GM21528 (cell line): Measurements from ENCODE around the gene PRMT1.
A peak's percentile ranks its signal among the peaks of the same experiment; 100 is the strongest.
"Not testable (repeated sequence)": the region's sequence is repeated elsewhere in the genome, so short reads cannot be mapped to it uniquely, and the experiment has no call there.

Source experiments
- ATAC-seq: cut with Tn5 transposase; IDR thresholded peaks from one replicate; pipeline ENCODE4 v1.9.1; 2021; ENCODE audit warnings: mild to moderate bottlenecking, moderate library complexity; ENCODE audit not compliant: unreplicated experiment, low FRiP score

PRMT1 gene

DNA sequence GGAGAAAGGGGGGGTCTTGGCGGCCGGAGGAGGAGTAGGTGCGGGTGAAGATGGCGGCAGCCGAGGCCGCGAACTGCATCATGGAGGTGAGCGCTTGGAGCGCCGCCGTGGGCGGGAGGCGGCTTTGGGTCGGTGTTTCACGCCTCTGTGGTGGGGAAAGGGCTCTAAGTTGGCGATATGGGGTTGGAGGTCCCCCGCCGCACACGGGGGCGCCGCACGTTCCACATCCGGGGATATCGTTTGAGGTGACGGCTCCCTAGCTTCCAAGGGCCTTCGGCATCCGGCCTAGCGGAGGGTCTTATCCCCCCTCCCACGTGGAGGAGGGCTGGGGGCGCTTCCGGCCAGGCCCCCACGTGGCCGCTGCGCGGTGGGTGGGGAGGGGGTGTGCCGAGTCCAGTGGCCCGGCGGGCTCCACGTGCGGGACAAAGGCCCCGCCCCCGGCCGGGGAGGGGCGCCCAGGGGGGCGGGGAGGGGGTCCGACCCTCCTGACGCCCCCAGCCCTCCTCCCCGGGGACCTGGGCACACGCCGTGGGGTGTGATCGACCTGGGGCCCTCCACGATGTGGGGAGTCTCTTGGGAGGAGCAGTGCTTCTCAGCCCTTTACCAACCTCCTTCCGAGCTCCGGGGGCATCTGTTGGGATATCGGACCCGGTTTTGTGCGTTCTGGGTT is at the start of gene PRMT1:
Gene PRMT1 (plus strand): TSS at position 41 of the 670 bp plus-strand sequence. CDS start 10 bp downstream, at position 51.
- ATAC-seq, result no peak

DNA sequence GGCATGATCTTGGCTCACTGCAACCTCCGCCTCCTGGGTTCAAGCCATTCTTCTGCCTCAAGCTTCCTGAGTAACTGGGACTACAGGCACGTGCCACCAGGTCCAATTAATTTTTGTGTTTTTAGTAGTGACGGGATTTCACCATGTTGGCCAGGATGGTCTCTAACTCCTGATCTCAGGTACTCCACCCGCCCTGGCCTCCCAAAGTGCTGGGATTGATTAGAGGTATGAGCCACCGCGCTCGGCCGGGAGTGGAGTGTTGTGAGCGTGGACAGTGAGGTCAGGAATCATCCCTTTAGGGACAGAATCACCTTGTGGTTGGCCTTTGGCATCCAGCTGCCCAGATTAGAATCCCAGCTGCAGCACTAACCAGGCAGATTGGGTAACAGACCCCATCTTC is 47.4 kb upstream of the PRMT1 start:
- no peak for ATAC-seq

DNA sequence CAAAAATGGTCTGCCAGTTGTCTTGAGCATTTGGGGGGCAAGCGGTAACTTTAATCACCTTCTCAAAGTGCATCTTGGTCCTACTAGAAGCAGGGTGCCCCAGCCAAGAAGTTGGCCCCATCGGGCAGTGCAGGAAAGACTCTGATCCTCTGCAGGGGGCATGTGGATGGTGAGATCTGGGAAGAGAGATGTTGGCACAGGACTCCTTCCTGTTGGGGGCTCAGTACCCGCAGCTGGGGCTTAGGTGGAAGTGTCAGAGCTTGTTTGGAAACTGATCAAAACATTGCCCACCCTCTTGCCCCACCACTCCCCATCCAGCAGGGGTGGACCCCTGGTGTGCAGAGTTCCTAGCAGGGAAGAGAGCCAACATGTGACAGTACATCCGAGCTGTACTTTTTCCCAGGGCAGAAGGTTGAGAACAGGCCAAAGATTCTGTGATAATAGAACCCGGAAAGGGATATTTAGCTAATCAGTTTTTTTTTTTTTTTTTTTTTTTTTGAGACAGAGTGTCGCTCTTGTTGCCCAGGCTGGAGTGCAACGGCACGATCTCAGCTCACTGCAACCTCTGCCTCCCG is 46.0 kb upstream of the PRMT1 start:
- no peak for ATAC-seq

DNA sequence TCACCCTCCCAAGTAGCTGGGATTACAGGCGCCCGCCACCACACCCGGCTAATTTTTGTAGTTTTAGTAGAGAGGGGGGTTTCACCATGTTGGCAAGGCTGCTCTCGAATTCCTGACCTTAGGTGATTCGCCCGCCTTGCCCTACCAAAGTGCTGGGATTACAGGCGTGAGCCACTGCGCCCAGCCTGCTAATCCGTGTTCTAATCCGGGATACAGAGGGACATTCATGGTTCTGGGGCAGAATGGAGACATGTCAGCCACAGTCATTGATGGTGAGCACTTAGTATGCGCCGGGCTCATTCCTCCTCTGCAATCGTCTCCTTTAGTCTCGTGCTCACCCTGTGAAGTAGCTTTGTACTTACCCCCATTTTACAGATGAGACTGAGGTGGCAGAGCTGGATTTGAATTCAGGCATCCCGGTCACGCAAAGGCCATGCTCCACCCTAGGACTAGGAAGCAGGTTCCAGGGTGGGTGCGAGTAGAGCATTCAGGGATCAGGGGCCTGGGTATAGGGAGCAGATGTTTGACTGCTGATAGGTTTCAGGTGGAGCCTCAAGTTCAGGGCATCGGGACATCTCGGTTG is 45.4 kb upstream of the PRMT1 start:
- ATAC-seq, result no peak

DNA sequence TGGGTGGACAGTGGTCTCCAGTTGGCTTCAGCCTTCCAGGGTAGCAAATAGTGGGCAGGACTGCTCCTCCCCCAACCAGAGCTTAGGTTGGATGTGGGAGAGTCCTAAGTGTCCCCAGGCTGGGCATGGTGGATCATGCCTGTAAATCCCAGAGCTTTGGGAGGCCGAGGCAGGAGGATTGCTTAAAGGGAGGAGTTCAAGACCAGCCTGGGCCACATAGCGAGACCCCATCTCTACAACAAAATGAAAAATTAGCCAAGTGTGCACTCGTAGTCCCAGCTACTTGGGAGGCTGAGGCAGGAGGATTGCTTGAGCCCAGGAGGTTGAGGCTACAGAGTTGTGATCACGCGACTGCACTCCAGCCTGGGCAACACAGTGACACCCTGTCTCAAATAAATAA is 44.5 kb upstream of the PRMT1 start:
- ATAC-seq, result no peak

DNA sequence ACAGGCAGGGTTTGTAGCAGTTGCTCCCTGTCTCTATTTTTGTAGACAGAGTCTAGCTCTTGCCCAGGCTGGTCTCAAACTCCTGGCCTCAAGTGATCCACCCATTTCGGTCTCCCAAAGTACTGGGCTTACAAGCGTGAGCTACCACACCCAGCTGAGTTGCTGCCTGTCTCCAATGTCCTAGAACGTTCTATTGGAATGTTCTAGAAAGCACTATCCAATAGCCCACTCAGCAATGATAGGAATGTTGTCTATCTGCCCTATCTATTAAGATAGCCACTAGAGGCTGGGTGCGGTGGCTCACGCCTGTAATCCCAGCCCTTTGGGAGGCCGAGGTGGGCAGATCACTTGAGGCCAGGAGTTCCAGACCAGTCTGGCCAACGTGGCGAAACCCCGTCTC is 43.8 kb upstream of the PRMT1 start:
- not testable (repeated sequence) for ATAC-seq

DNA sequence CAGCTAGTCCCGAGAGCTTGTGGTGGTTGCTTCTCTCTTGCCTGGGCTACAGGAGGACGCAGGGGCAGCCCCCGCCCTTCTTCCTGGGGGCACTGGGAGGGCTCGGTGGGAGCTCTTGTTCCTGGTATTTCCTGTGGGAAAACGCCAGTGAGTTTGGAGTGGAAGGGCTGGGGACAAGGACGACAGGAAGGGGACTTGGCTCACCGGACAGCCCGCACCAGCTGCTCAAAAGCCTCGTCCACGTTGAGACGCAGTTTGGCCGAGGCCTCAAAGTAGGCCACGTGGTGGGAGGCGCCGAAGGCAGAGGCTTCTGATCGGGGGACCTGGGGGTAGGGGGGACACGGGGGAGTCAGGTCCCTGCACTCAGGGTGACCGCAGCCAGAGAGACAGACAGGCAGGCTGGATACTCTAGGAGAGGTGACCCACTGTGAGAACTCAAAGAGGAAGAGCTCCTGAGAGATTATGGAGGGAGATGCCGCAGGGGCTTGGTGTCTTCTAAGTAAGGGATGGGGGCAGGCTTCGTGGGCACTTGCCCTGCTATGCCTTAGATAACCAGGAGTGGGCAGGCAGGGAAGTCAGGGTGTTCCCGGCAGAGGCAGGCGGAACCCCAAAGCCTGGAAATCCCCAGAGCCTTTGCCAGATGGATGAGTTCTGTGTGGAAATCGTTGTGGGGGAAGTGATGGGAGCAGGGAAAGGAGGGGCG is 41.4 kb upstream of the PRMT1 start:
- ATAC-seq, result no peak

DNA sequence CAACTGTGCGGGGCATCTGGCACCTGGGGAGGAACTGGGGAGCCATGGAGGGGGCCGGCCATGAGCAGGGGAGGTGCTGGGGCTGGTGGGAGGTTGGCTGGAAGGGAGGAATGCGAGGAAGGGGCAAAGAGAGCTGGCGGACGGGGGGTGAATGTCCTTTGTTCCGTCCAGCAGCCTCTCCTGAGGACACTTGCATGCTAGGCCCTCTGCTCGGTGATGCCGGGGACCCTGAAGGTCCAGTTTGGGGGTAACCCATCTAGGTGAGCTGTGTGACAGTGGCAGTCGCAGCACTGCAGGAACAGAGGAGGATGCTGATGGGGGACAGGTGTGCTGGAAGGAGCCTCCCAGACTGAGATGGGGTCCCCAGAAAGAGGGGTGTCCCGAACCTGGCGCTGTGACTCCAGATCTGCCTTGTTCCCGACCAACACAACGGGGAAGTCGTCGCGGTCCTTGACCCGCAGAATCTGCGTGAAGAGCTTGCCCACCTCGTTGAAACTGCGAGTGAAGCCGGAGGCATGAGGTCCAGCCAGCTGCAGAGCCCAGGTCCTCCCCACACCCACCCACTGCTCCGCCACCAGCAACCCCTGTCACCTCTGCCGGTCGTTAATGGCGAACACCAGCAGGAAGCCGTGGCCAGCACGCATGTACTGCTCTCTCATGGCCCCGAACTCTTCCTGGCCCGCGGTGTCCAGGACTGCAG is 40.7 kb upstream of the PRMT1 start:
- ATAC-seq, result no peak

DNA sequence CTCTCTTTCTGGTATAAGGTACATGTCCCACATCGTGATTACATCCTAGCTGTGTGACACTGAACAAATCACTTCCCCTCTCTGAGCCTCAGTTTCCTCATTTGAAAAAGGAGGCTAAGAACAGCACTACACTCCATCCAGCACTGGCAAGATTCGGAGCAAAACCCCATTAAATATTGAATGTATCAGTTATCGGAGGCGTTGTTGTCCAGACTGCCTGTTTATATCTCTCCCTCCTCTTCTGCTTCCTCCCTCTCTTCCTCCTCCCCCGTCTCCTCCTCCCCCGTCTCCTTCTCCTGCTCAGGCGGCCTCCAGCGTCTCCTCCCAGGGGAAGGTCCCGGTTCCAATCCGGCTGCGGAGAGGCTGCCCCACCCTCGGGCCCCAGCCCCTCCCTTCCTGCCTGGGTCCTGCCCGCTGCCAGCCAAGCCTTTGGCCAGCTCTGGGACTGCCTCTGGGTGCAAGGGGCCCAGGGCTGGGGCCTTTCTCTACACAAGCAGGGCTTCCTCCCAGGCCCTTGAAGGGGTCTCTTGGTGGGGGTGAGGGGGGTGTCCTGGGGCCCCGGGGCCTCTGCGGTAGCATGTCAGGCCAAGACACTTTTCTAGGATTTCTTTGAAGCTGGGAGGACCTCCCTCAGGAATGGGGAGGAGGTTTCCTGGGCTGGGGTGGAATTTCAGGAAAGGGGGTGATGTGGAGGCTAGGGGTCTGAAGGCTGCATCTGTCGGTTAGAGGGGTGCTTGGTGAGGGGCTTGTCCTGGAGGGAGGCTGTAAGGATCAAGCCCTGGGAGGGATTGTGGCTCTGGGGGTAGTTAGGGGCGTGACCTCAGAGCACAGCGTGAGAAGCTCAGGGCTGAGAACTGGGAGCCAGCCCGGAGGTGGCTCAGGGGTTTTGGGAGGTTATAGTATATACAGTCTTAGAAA is 39.0 kb upstream of the PRMT1 start:
- ATAC-seq, result no peak

DNA sequence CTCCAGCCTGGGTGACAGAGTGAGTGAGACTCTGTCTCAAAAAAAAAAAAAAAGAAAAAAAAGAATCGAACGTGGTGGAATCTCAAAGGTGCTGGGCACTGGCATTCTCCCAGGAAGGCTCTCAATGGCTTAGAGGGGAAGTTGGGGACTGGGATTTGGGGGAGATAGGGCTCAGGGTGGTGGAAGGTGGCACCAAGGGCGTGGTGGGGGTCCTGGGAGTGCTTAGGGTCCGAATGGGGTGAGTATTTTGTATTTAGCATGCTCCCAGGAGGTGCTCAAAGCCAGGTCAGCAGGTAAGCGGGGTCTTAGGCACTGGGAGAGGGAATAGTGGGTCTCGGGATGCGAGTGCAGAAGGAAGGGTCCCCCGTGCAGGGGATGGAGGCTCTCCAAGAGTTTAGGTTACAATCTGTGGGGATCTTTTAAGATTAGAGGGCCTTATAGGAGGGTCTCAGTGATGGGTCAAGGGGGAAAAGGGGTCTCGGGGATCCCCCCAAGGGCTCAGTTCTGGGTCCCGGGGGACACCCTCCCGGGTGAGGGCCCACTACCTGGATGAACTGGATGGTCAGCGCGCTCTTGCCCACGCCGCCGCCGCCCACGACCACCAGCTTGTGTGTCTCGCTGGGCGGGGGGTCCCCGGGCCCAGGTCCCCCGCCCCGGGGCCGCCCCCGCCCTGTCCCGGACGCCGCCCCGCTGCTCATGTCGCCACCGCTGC is 37.5 kb upstream of the PRMT1 start:
- ATAC-seq, result no peak

DNA sequence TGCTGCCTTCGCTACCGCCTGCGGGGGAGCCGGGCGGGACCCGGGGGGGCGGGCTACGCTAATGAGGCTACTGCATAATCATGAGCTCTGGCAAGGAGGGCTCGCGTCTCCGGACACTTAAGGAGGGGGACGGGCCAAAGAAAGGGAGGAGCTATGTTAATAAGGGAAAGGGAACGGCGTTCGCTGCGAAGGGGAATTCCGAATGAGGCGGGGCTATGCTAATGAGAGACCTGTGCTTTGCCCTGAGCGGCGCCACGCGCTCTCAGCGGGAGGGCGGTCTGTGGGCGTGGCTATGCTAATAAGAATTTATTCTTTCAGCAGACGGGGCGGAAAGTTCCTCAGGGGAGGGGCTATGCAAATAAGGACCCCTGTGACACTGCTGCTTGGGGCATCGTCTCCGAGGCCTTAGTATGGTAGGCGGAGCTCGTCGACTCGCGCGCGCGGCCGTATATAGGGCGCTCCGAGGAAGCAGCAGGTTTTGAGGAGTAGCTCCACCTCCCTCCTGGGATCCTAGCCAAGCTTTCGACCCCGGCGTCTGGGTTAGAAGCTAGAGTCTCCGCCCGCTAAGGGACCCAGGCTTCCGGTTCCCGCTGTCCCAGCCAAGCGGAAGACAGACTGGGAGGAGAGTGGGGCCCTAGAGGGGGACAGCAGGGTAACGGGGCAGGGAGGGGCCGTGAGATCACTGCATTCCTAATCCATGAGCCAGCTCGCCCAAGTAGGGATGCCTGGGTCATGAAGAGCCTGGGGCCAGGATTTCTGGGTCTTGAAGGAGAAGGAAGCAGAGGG is 36.8 kb upstream of the PRMT1 start, which contains the start of gene RRAS:
Gene RRAS (minus strand): TSS at position 31 of the 786 bp plus-strand sequence. CDS start 45 bp downstream, outside the sequence.
- ATAC-seq, result peak; percentile 59

DNA sequence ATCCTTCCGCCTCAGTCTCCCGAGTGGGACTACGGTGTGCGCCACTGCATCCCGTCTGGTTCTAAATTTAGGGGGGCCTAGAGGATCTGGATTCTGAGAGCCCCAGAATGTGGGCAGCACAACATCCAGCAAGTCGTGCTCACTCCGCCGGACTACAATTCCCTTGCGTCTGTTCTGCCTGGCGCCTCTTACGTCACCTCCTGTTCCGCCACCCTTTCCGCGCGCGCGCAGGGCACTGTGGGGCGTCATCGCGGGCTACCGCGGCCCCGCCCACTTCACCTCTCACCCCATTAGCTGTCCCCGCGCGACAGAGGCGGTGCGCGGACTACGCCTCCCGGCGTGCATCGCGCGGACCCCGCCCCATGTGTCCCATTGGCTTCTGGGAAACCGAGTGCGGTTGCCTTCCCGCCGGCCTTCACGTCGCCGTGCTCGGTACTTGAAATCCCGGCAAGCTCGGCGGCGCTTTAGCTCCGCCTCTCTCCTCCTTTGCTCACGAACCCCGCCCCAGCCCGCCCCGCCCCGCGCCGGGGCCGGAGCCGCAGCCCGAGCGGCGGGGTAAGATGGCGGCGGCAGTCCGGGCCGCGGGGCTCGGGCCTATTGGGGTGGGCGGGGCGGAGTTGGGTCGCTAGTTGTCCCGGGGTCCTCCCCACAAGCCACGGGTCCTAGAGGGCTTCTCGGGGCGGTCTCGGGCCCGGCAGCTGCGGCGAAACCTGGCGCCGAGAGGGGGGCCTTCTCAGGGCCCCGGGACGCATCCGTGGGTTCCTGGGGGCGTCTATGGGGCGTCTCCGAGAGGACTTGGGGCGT is 35.2 kb upstream of the PRMT1 start, which contains the start of gene SCAF1:
Gene SCAF1 (plus strand): TSS at position 522 of the 804 bp plus-strand sequence. CDS start 2,818 bp downstream, outside the sequence.
- ATAC-seq, result peak; percentile 56

DNA sequence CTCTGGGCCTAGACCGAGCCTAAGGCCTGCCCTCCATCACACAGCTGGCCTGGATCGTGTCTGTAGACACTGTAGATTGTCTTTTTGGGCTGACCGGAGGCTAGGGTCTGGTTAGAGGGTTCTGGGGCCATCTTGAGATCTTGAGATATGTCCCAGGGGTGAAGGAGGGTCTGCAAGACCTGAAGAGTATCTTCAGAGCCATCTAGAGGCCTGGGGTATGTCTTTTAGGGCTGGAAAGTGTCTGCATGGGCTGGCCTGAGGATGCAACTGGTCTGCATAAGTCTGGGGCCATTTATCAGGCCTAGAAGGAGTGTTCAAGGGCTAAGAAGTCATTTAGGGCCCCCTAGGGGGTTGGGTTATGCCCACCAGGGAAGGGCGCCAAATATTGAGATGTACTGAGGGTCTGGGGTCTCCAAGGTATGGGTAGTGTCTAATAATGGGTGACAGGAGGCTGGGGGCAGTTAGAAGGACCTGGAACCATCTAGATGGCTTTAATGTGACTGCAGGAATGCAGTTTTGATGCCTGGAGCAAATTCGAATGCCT is 34.5 kb upstream of the PRMT1 start:
- no peak for ATAC-seq

DNA sequence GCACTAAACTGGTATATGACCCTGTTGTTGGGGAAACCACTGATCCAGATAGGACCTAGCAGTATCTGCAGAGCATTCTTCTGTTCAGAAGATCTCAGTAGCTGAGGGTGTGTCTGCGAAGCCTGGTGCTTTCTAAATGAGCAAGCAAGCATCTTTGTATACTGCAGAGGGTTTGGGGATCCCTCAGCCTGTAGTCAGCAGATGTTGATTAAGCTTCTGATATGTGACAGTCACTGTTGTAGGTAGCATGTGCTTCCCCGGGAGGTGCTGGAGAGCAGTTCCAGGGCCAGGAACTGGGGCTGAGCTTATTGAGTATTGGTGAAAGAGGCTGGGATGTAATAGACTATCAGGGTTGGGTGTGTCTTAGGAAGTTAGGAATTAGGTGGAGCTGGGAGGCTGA is 33.6 kb upstream of the PRMT1 start:
- ATAC-seq, result no peak

DNA sequence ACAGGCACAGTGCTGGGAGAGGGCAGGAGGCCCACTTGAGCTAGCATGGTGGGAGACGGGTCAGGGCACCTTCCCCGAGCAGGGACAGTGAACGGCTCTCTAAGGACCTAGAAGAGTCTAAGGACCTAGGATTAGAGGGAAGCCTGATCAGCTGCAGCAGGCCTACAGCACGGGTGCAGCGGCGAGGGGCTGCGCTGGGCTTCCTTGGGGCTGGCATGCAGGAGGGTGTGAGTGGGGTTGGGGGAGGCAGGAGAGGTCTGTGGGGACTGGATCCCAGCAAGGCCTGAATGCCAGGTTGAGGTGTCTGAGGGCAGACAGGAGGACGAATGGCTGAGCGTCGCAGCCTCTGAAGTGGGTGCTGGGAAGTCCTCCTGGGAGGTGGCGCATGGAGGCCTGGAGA is 31.5 kb upstream of the PRMT1 start:
- ATAC-seq, result no peak

DNA sequence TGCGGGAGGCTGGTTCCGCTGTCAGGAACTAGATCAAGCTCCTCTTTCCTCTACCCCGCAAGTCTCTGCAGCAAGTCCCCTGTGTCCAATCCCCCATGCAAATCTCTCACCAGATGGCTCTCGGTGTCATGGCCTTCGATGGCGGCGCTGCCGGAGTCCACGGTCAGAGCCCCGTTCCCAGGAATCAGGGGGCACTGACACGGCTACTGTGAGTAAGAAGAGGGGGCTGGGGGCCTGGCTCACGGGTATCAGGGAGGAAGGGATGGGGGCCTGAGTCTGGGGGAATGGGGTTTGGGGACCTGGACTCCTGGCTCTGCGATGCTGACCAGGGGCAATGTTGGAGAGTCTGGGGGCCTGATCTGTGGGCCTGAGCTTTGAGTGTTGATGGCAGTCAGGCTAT is 31.1 kb upstream of the PRMT1 start:
- ATAC-seq, result no peak

DNA sequence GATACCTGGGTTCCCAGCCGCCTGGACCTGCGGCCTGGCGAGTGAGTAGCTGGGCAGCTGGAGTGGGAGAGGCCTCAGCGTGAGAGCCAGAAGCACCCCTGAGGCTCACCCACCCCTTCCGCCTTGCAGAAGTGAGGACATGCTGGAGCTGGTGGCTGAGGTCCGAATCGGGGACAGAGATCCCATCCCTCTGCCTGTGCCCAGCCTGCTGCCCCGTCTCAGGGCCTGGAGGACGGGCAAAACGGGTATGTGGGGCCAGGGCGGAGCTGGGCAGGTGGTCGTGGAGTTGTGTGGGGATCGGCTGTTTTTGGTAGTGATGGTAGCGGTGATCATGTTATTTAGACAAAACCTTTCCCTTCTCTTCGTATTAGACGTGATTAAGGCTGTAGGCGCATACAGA is 30.5 kb upstream of the PRMT1 start:
- ATAC-seq, result no peak
